Kidney (tissue), 14 donors: ENCODE data around the gene THAP8. TPM values are rescaled to one million over a fixed set of nuclear protein-coding genes. Genes with fewer than 3 reads are reported as not detected.

Experiments used
- DNase-seq, 5 donors: peaks; one replicate each; pipeline ENCODE4 v3.0.0-alpha.2; 2013 to 2020
- FAIRE-seq: peaks from 2 replicates; lab custom pipeline; 2012; peaks lifted over from hg19 to GRCh38; lab: Jason Lieb, UNC
- H3K27ac ChIP-seq, 2 donors: one replicate each; pipeline ENCODE4 v1.7.0; 2013; ENCODE audit warnings: low read depth in 2 of 2, low read length in 2 of 2, inconsistent platforms in 1 of 2
- H3K27me3 ChIP-seq: one replicate; pipeline ENCODE4 v1.7.1; 2013; ENCODE audit warnings: low read length, inconsistent platforms; ENCODE audit not compliant: control insufficient read depth, insufficient read depth
- H3K36me3 ChIP-seq, 3 donors: one replicate each; pipeline versions ENCODE4 v1.7.0 to v1.7.1; 2013; ENCODE audit warnings: low read length in 3 of 3, control low read depth in 1 of 3, inconsistent platforms in 1 of 3; ENCODE audit not compliant: insufficient read depth in 3 of 3, control insufficient read depth in 2 of 3
- H3K4me1 ChIP-seq, 3 donors: one replicate each; pipeline versions ENCODE4 v1.7.0 to v1.7.1; 2013; ENCODE audit warnings: low read length in 3 of 3, inconsistent platforms in 1 of 3, low read depth in 1 of 3; ENCODE audit not compliant: control insufficient read depth in 2 of 3, insufficient read depth in 2 of 3
- H3K4me3 ChIP-seq, 3 donors: one replicate each; pipeline versions ENCODE4 v1.7.0 to v1.8.1; 2013; ENCODE audit warnings: low read length in 3 of 3, control low read depth in 1 of 3, inconsistent platforms in 1 of 3
- H3K9ac ChIP-seq, 3 donors: one replicate each; pipeline versions ENCODE4 v1.7.0 to v1.7.1; 2013; ENCODE audit warnings: low read length in 3 of 3, control low read depth in 1 of 3, inconsistent platforms in 1 of 3
- H3K9me3 ChIP-seq, 3 donors: one replicate each; pipeline versions ENCODE4 v1.7.0 to v1.7.1; 2013; ENCODE audit warnings: low read length in 3 of 3, control low read depth in 1 of 3, inconsistent platforms in 1 of 3; ENCODE audit not compliant: control insufficient read depth in 2 of 3, insufficient read depth in 1 of 3
- CTCF ChIP-seq: IDR thresholded peaks from 3 replicates; pipeline ENCODE4 v1.5.1; 2012; ENCODE audit warnings: mild to moderate bottlenecking, moderate library complexity, borderline replicate concordance; ENCODE audit not compliant: insufficient read depth; ENCODE audit errors: extremely low read depth
- intact Hi-C: fragments of 100-400 bp; cut with DNase I; formaldehyde crosslinking; loops from one replicate; pipeline ENCODE4 v1.11.1; 2022
- polyA plus RNA-seq: library from polyadenylated mRNA; stranded (reverse); fragments of 350-450 nt; fragmentation: Illumina TruSeq; extraction: RNeasy Lipid Tissue Mini Kit (QIAGEN cat#74804); gene quantifications from one replicate; pipeline ENCODE4 v1.2.3, GENCODE V29; 2014; ENCODE audit warnings: low read depth, low replicate concordance; ENCODE audit not compliant: insufficient read depth
- total RNA-seq: library from RNA; stranded (reverse); fragmentation: NEBNext Ultra II Directional; extraction: Animal tissue kit (Norgen Biotek cat#: 25700); gene quantifications from one replicate; pipeline ENCODE4 v1.2.1, GENCODE V29; 2021
- donor health status: control.
- donor health status: control.
- donor health status: control.
- donor health status: control.
- donor health status: control.
- donor health status: DM: yes; HTN: yes; CAD: no.
- donor health status: Normal renal cell carcinoma (clear cell type).

THAP8 gene
- total and polyA plus RNA-seq, 2 donors from 2014 or later, result 3.7 to 10.3 TPM

- no peaks in the 10 kb centered on the region for H3K36me3 ChIP-seq
- DNase-seq (peak in 2 of 5 donors; percentile 21 to 42), FAIRE-seq (no peak)
- intact Hi-C loops, result no loop called here
- H3K27me3 ChIP-seq, result no peaks in the 10 kb centered on the region
- no peaks in the 10 kb centered on the region for H3K9me3 ChIP-seq
- no peak overlapping the region for H3K27ac ChIP-seq
- H3K4me3 ChIP-seq, result no peak overlapping the region
- no peak overlapping the region for H3K9ac ChIP-seq
- no peak for TF ChIP-seq CTCF
- peaks cover 0 to 4% (median 0%) of the 10 kb centered on the region in 3 donors for H3K4me1 ChIP-seq
Observed at GRCh38 chr19:36058481-36059179, 4.5 kb upstream of the THAP8 start.

- peak within 1 kb of the TSS; percentile 7 to 95 (median 83) for H3K9ac ChIP-seq
- no peaks in the 10 kb centered on the region for H3K9me3 ChIP-seq
- H3K27ac ChIP-seq, result peak within 1 kb of the TSS; percentile 97 to 98
- peak; percentile 96 to 98 (median 97) for DNase-seq
- no peaks in the 10 kb centered on the region for H3K27me3 ChIP-seq
- H3K4me3 ChIP-seq, result peak within 1 kb of the TSS; percentile 77 to 94 (median 80)
- intact Hi-C loops, result no loop called here
- TF ChIP-seq CTCF, result no peak
- H3K36me3 ChIP-seq, result no peaks in the 10 kb centered on the region
- FAIRE-seq, result no peak
- H3K4me1 ChIP-seq, result peaks cover 0 to 7% (median 0%) of the 10 kb centered on the region in 3 donors
Observed at GRCh38 chr19:36054733-36055686, 925 bp upstream of the THAP8 start, which contains the start of gene WDR62. Gene WDR62 (plus strand): TSS chr19:36054897. CDS start chr19:36054972, 75 bp downstream.

- no peak for FAIRE-seq
- no peak for DNase-seq
- no peaks in the 10 kb centered on the region for H3K36me3 ChIP-seq
- H3K27ac ChIP-seq, result no peak overlapping the region
- TF ChIP-seq CTCF, result no peak
- no peaks in the 10 kb centered on the region for H3K27me3 ChIP-seq
- intact Hi-C loops, result no loop called here
- H3K4me3 ChIP-seq, result no peak overlapping the region
- no peaks in the 10 kb centered on the region for H3K9me3 ChIP-seq
- peak overlapping the region in 1 of 3 donors; percentile 26 for H3K9ac ChIP-seq
- peaks cover 0 to 7% (median 0%) of the 10 kb centered on the region in 3 donors for H3K4me1 ChIP-seq
Observed at GRCh38 chr19:36051637-36052036, 2.4 kb downstream of the THAP8 start.
